Keratinocyte (primary cell): ENCODE results near the gene KIAA1217. TPM values are rescaled to one million over a fixed set of nuclear protein-coding genes. Genes with fewer than 3 reads are reported as not detected.

ENCODE experiments used
- DNase-seq: peaks from one replicate; pipeline ENCODE4 v3.0.0-alpha.2; 2011; ENCODE audit warnings: low read depth, missing footprints, low spot score
- FAIRE-seq: peaks from 2 replicates; lab custom pipeline; 2011; peaks lifted over from hg19 to GRCh38; lab: Jason Lieb, UNC
- H2AFZ ChIP-seq: 2 replicates; pipeline ENCODE4 v1.6.0; 2012; ENCODE audit warnings: low read length, control low read depth, inconsistent platforms; ENCODE audit not compliant: control insufficient read depth
- H3K27ac ChIP-seq: 2 replicates; pipeline ENCODE4 v1.5.1; 2011; ENCODE audit warnings: low read length; ENCODE audit not compliant: control insufficient read depth, insufficient read depth
- H3K27me3 ChIP-seq: 3 replicates; pipeline ENCODE4 v1.6.0; 2011; ENCODE audit warnings: low read length; ENCODE audit not compliant: control insufficient read depth, insufficient read depth; ENCODE audit errors: extremely low read depth
- H3K36me3 ChIP-seq, 2 experiments: 2 replicates in 1 of 2; 3 replicates in 1 of 2; pipeline ENCODE4 v1.5.1; 2011; ENCODE audit warnings: low read length in 2 of 2, mild to moderate bottlenecking in 1 of 2; ENCODE audit not compliant: control insufficient read depth in 2 of 2, insufficient read depth in 2 of 2; ENCODE audit errors: extremely low read depth in 1 of 2
- H3K4me1 ChIP-seq: 3 replicates; pipeline ENCODE4 v1.5.1; 2011; ENCODE audit warnings: low read length; ENCODE audit not compliant: control insufficient read depth, insufficient read depth; ENCODE audit errors: extremely low read depth
- H3K4me2 ChIP-seq: 3 replicates; pipeline ENCODE4 v1.6.0; 2011; ENCODE audit warnings: low read depth, low read length; ENCODE audit not compliant: control insufficient read depth, insufficient read depth; ENCODE audit errors: extremely low read depth
- H3K4me3 ChIP-seq, 3 experiments: fragments of 200-600 bp in 1 of 3; sonication (generic) in 1 of 3; 2 replicates in 2 of 3; 3 replicates in 1 of 3; pipeline ENCODE4 v1.5.1; 2011 to 2016; ENCODE audit warnings: low read length in 3 of 3, mild to moderate bottlenecking in 3 of 3, control low read depth in 2 of 3, inconsistent platforms in 1 of 3, low read depth in 1 of 3, mixed read lengths in 1 of 3, mixed run types in 1 of 3, moderate library complexity in 1 of 3; ENCODE audit not compliant: control insufficient read depth in 2 of 3, insufficient read depth in 2 of 3; ENCODE audit errors: extremely low read depth in 1 of 3
- H3K79me2 ChIP-seq: 2 replicates; pipeline ENCODE4 v1.6.0; 2012; ENCODE audit warnings: low read length; ENCODE audit not compliant: control insufficient read depth, insufficient read depth
- H3K9ac ChIP-seq: 3 replicates; pipeline ENCODE4 v1.6.0; 2011; ENCODE audit warnings: low read length; ENCODE audit not compliant: control insufficient read depth, insufficient read depth; ENCODE audit errors: extremely low read depth
- H3K9me1 ChIP-seq: 3 replicates; pipeline ENCODE4 v1.6.0; 2011; ENCODE audit warnings: low read length; ENCODE audit not compliant: control insufficient read depth, insufficient read depth; ENCODE audit errors: extremely low read depth
- H3K9me3 ChIP-seq: 2 replicates; pipeline ENCODE4 v1.5.1; 2012; ENCODE audit warnings: low read depth, low read length; ENCODE audit not compliant: control insufficient read depth
- H4K20me1 ChIP-seq: 3 replicates; pipeline ENCODE4 v1.6.0; 2011; ENCODE audit warnings: low read length; ENCODE audit not compliant: control insufficient read depth, insufficient read depth; ENCODE audit errors: extremely low read depth
- CTCF ChIP-seq, 3 experiments: IDR thresholded peaks in 1 of 3; conservative IDR thresholded peaks in 1 of 3; optimal IDR thresholded peaks in 1 of 3; 2 replicates in 2 of 3; 3 replicates in 1 of 3; pipeline versions ENCODE3 to v1.5.1; 2011; ENCODE audit warnings: low read length in 3 of 3, mild to moderate bottlenecking in 3 of 3, moderate library complexity in 2 of 3, control low read depth in 1 of 3, inconsistent platforms in 1 of 3; ENCODE audit not compliant: insufficient read depth in 2 of 3; ENCODE audit errors: extremely low read depth in 1 of 3
- EZH2 ChIP-seq: IDR thresholded peaks from one replicate; pipeline ENCODE4 v1.6.1; 2012; ENCODE audit warnings: inconsistent platforms, mild to moderate bottlenecking, low read length, moderate library complexity
- dilution Hi-C: fragments of 300-500 bp; cut with MboI; formaldehyde crosslinking; loops from one replicate; pipeline ENCODE4 v1.7.0; 2020; ENCODE audit warnings: low sequenced_read_pairs; ENCODE audit not compliant: extremely low pct_ligation_motif_present
- polyA plus RNA-seq, 5 experiments: library from polyadenylated mRNA; depleted of rRNA in 3 of 5; stranded (reverse) in 3 of 5; stranded (forward) in 1 of 5; unstranded in 1 of 5; fragments of >200 nt; gene quantifications; 1 replicate in 1 of 5; 2 replicates in 3 of 5; 3 replicates in 1 of 5; pipeline versions ENCODE4 v1.2.1 to v1.2.3, GENCODE V29; 2011 to 2012; ENCODE audit warnings: missing spikeins in 2 of 5, low read depth in 1 of 5, low replicate concordance in 1 of 5

KIAA1217 gene
- polyA plus RNA-seq, 1 donor (not counting 4 experiments of a cell fraction or from before 2014, with no cell fraction given), result 10.4 TPM

DNA sequence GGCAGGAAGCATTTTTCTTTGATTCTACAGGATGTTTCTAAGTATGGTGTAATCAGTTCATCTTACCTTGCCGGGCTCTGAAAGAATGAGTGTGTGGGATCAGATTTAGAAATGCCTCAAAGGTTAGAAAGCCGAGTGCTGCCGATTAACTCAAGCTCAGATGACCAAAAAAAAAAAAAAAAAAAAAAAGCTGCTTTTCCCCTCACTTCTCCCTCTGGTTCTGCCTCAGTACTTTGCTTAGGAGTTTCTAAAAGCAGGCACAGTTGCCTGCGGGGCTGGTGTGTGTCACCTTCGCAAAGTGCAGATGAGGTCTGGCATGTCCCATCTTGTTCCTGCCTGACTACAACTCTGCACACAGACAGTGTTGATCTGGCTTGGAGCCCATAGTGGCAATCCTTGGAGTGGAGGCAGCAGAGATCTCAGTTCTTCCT, 47.0 kb downstream of the KIAA1217 start:
- Histone ChIP-seq H3K4me2 (peak overlapping the region; percentile 98), H3K27me3 (no peaks in the 10 kb centered on the region), H3K9me3 (no peaks in the 10 kb centered on the region), H4K20me1 (no peaks in the 10 kb centered on the region), H3K79me2 (peaks cover 32% of the 10 kb centered on the region), H3K9me1 (no peaks in the 10 kb centered on the region), H3K36me3 (peaks cover 0 to 3% of the 10 kb centered on the region in 2 experiments), H2AFZ (no peak overlapping the region), H3K27ac (peak overlapping the region; percentile 99), H3K9ac (peak overlapping the region; percentile 99), H3K4me1 (peaks cover 47% of the 10 kb centered on the region), H3K4me3 (peak overlapping the region; percentile 59 to 97 (median 90))
- dilution Hi-C loops, result no loop called here
- peak; percentile 94 for FAIRE-seq
- no peak for TF ChIP-seq CTCF (optimal IDR thresholded peaks at IDR 0.05 in 1 of 3, IDR thresholded peaks at IDR 0.05 in 1 of 3, conservative IDR thresholded peaks at IDR 0.05 in 1 of 3; ENCODE audit: extremely low read depth in 1 of 3, insufficient read depth in 2 of 3, low read length in 3 of 3)
- TF ChIP-seq EZH2, result no peak
- DNase-seq, result peak; percentile 98

- H3K27ac ChIP-seq, result peak overlapping the region; percentile 99
- peaks cover 38% of the 10 kb centered on the region for H3K79me2 ChIP-seq
- peak overlapping the region; percentile 99 for H3K9ac ChIP-seq
- H3K36me3 ChIP-seq, result peaks cover 0 to 3% of the 10 kb centered on the region in 2 experiments
- TF ChIP-seq CTCF (optimal IDR thresholded peaks at IDR 0.05 in 1 of 3, IDR thresholded peaks at IDR 0.05 in 1 of 3, conservative IDR thresholded peaks at IDR 0.05 in 1 of 3; ENCODE audit: extremely low read depth in 1 of 3, insufficient read depth in 2 of 3, low read length in 3 of 3), result no peak
- no peak for TF ChIP-seq EZH2
- H3K27me3 ChIP-seq, result no peaks in the 10 kb centered on the region
- no peak overlapping the region for H2AFZ ChIP-seq
- no peaks in the 10 kb centered on the region for H4K20me1 ChIP-seq
- FAIRE-seq (no peak), DNase-seq (no peak)
- H3K4me2 ChIP-seq, result peak overlapping the region; percentile 98
- no peaks in the 10 kb centered on the region for H3K9me1 ChIP-seq
- peaks cover 43% of the 10 kb centered on the region for H3K4me1 ChIP-seq
- dilution Hi-C loops, result no loop called here
- no peaks in the 10 kb centered on the region for H3K9me3 ChIP-seq
- H3K4me3 ChIP-seq, result peak overlapping the region; percentile 59 to 97 (median 90)
Observed at GRCh38 chr10:24256619-24257107, 47.7 kb downstream of the KIAA1217 start.
